Measurements from ENCODE around the gene NOX3.

NOX3 gene

DNA sequence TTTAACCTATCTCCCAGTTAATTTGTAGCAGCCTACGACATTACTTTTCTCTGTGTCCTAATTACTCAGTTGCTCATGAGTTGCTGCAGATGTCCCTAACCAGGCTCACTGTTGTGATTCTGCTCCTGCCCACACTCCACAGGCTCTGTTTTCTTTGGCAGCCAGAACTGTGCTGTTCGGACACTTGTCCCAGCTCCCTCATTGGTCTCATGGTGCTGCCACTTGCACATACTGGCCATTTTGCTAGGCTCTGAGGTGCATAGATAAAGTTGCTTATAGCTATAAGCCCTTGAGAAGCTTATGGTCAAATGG is 55.0 kb downstream of the NOX3 start:
- DNase-seq (ENCODE audit: low read depth in 1 of 2, low spot score in 1 of 2) = no peak

DNA sequence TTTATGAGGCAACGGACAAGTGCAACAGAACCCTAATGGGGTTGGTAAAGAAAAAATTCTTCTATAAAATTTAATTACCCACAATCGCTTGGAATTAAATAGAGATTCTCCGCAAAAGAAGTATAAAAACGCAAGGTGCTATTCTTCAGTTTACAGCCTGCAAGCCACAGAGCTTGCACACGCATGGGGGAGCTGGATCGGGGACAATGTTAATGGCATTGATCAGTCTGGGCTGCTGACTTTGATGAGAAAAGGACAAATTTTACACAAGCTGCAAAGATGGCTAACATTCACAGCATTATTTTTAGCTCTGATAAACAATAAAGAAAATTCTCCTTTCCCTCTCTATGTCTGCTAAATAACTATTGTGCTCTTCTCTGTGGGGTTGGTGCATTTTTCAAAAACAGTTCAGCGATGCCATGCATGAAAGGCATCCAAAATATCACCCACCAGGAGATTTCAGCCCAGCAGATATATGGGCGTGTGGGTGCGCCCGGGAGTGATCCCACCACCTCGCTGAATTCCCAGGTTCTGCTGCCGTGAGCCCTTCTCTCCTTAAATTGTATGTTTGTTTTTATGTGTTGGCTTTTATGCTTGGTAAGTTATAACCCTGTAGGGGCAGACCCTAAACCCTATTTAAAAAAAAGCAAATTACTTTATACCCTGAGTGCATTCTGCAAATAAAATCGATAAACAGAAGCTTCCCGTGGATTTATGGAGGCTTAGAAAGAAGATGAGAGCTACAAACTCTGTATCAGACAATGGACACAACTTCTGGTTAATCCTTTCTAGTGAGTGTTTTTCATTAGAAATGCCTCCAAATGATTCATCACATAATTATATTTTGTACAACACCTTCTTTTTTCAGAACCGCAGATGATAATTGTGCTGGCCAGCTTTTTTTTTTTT is 55.6 kb downstream of the NOX3 start:
- no peak for DNase-seq (ENCODE audit: low read depth in 1 of 2, low spot score in 1 of 2)

DNA sequence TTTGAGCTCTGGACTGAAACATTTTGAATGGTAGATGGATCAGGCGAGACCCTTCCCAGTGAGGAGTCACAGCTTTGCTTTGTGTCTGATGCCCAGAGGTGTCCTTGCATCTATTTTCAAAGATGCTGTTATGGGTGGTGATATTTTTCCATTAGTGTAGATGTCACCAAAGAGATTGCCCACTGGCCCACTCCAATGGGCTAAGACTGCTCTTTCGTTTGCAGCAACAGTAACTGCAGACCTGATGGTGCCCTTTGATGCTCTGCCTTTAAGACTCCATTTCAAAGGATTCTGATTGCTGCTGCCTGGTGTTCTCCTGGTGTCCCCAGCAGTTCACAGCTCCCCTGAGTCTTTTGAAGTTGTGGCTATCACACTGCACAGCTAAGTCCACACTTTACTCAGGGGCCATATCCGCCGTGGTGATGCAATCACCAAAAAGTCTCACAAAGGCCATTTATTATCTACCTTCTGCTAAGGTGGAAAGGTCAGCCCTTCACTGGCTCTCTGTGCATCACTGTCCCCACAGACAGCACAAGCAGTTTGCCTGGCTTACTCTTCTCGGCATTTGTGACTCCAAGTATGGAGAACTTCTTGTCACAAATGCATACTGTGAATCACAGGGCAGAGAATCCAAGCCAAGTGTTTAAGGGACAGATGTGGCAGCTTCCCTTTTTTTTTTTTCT is 56.4 kb downstream of the NOX3 start:
- DNase-seq (ENCODE audit: low read depth in 1 of 2, low spot score in 1 of 2) = no peak

- DNase-seq (ENCODE audit: low read depth in 1 of 2, low spot score in 1 of 2) = no peak
These were observed 57.0 kb downstream of the NOX3 start for GRCh38 chr6:155398701-155399061.

DNA sequence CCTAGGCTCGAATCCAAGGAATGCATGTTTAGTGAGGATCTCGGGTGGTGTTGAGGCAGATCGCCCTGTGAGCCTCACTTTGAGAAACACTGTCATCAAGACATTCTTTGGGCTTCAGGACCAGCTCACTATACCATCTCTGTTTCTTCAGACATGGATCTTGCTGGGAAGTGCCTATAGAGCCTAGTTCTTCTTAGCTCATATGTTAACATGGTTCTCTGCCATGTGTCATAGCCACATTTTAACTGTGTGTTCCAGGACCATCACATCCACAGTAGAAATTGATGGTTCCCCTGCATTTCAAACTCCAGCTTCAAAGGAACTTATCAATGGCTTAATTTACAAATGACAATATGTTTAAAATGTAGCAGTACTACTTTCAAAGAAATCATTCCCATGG is 57.4 kb downstream of the NOX3 start:
- no peak for DNase-seq (ENCODE audit: low read depth in 1 of 2, low spot score in 1 of 2)

- no peak for DNase-seq (ENCODE audit: low read depth in 1 of 2, low spot score in 1 of 2)
These were observed 58.4 kb downstream of the NOX3 start for GRCh38 chr6:155397172-155397705.

DNA sequence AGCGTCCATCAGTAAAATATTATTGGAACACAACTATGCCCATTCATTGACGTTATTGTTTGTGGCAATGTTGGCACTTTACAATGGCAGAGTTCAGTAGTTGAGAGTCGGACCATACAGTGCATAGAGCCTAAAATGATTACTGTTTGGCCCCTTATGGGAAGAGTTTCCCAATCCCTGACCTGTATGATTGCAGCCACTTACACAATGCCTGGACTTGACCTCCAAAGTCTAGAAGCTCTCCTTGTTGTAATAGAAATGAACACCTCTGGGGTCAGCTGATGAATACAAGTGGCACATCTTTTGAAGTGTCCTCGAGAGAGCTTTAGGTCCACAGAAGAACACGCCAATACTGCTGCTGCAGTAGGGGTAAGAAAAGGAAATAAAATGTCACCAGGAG is 59.0 kb downstream of the NOX3 start:
- DNase-seq (ENCODE audit: low read depth in 1 of 2, low spot score in 1 of 2) = no peak

- DNase-seq (ENCODE audit: low read depth in 1 of 2, low spot score in 1 of 2) = no peak
These were observed 60.3 kb downstream of the NOX3 start for GRCh38 chr6:155395339-155395738.

DNA sequence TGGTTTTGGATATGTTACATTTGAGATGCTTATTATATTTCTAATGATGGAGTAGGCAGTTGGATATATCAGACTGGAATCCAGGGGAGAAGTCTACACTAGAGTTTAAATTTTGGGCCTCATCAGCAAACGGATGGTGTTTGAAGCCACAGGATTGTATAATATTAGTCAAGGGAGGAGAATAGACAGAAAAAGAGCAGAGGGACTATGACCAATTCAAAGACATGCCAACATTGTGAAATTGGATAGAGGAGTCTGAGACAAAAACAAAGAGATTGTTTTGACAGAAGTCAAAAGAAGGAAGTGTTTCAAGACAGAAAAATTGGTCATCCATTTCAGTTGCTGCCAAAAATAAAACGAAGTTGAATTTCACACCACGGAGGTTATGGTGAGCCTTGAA is 66.5 kb downstream of the NOX3 start:
- no peak for DNase-seq (ENCODE audit: low read depth in 1 of 2, low spot score in 1 of 2)

DNA sequence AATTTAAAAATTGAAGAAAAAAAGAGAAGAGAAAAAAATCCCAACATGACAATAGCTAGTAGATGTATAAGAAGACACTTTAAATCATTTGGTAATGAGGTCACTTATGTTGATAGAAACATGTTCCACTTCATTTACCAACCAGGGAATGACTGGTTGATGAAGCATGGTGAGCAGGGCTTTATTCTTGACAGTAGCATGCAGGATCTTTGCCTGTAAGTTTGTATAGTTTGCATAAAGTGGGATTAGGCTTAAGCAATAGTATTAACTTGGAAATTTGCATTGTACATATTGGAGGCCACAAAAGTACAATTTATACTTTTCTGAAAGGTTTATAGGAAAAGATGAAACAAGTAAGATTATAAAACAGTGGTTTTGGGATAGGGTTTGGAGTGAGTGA is 67.0 kb downstream of the NOX3 start:
- no peak for DNase-seq (ENCODE audit: low read depth in 1 of 2, low spot score in 1 of 2)

GRCh38 chr6:155387481-155387880 is 68.2 kb downstream of the NOX3 start:
- DNase-seq (ENCODE audit: low read depth in 1 of 2, low spot score in 1 of 2) = no peak

GRCh38 chr6:155384321-155384952 is 71.2 kb downstream of the NOX3 start:
- DNase-seq (ENCODE audit: low read depth in 1 of 2, low spot score in 1 of 2) = no peak

DNA sequence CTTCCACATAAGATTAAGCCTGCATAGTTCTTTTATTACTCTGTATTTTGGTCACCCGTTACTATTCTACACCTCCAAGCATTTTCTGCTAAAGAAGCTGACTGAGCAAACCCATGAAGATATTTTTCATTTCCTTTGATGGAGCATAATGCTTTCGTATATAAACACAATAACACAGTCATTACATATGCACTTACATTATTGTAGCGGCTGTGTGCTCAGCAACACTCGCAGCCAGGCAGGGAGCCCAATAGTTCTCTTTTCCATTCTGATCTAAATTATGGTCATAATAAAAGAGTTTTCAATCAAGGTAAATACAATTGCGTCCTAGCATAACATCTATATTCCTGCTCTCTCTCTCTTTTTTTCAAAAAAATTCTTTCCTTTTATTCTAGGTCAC is 71.7 kb downstream of the NOX3 start:
- no peak for DNase-seq (ENCODE audit: low read depth in 1 of 2, low spot score in 1 of 2)

- DNase-seq (ENCODE audit: low read depth in 1 of 2, low spot score in 1 of 2) = no peak
These were observed 73.3 kb downstream of the NOX3 start for GRCh38 chr6:155382338-155382685.

GRCh38 chr6:155381673-155382337 is 73.8 kb downstream of the NOX3 start:
- DNase-seq (ENCODE audit: low read depth in 1 of 2, low spot score in 1 of 2) = no peak

GRCh38 chr6:155380666-155381332 is 74.8 kb downstream of the NOX3 start:
- DNase-seq (ENCODE audit: low read depth in 1 of 2, low spot score in 1 of 2) = no peak

GRCh38 chr6:155378724-155379123 is 76.9 kb downstream of the NOX3 start:
- DNase-seq (ENCODE audit: low read depth in 1 of 2, low spot score in 1 of 2) = no peak

- no peak for DNase-seq (ENCODE audit: low read depth in 1 of 2, low spot score in 1 of 2)
These were observed 77.4 kb downstream of the NOX3 start for GRCh38 chr6:155378276-155378675.

DNA sequence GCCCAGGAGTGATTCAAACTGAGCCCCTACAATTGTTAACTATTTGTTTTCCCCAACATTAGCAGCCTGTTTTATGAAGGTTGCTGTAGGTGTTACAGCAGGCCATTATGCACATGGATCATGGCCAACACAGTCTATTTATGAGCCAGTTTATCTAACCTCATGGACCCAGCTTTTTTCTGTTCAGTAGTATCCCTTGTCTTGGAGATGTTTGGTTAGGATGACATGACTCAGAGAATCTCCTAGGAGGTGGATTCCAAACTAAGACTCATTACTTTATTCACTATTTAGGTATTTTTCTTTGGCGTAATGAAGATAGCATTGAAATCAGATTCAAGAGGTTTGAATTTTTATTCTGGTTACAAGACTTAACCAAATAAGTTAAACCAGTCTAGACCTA is 78.6 kb downstream of the NOX3 start:
- DNase-seq (ENCODE audit: low read depth in 1 of 2, low spot score in 1 of 2) = no peak

- DNase-seq (ENCODE audit: low read depth in 1 of 2, low spot score in 1 of 2) = no peak
These were observed 79.8 kb downstream of the NOX3 start for GRCh38 chr6:155375801-155376200.

GRCh38 chr6:155374681-155375080 is 81.0 kb downstream of the NOX3 start:
- DNase-seq (ENCODE audit: low read depth in 1 of 2, low spot score in 1 of 2) = no peak

Measured in stimulated activated CD4-positive, alpha-beta T cell treated with anti-CD3 and anti-CD28 coated beads, Interleukin-15, amount 100 ng/mL, for 1 hour (primary cell).